Measurements from ENCODE around the gene ADGRG3.

GRCh38 chr16:57637424-57637823 is 30.7 kb upstream of the ADGRG3 start:
- no peak for TF ChIP-seq FOXK2 (IDR thresholded peaks at IDR 0.05)
- no peak for TF ChIP-seq BHLHE40 (IDR thresholded peaks at IDR 0.05; ENCODE audit: borderline replicate concordance)
- no peak for TF ChIP-seq ARNT (IDR thresholded peaks at IDR 0.05)
- no peak for TF ChIP-seq L3MBTL2 (conservative IDR thresholded peaks at IDR 0.05)
- no peak for TF ChIP-seq SP1 (IDR thresholded peaks at IDR 0.05)
- TF ChIP-seq HDGF (IDR thresholded peaks at IDR 0.05; ENCODE audit: borderline replicate concordance), result no peak
- TF ChIP-seq SUZ12 (IDR thresholded peaks at IDR 0.05), result no peak
- TF ChIP-seq TARDBP (IDR thresholded peaks at IDR 0.05), result no peak
